RWPE2 (cell line): ENCODE data around the gene MAP4K1.

Experiments used
- ATAC-seq: fragments of 200-7000 bp; cut with Tn5 transposase; 3 replicates; pipeline ENCODE4 v1.9.1; 2021; ENCODE audit warnings: low read depth
- DNase-seq: peaks from one replicate; pipeline ENCODE4 v3.0.0-alpha.2; 2020; ENCODE audit warnings: low spot score
- H3K27ac ChIP-seq: fragments of 450-650 bp; 2 replicates; pipeline ENCODE4 v1.5.1; 2017; ENCODE audit warnings: mild to moderate bottlenecking; ENCODE audit not compliant: poor library complexity, severe bottlenecking
- H3K27me3 ChIP-seq: fragments of 250-450 bp; sonication (Bioruptor Pico); 2 replicates; pipeline ENCODE4 v1.5.1; 2021; ENCODE audit warnings: mild to moderate bottlenecking, moderate library complexity; ENCODE audit not compliant: insufficient read depth, poor library complexity, severe bottlenecking
- H3K36me3 ChIP-seq: fragments of 250-450 bp; sonication (Bioruptor Pico); 2 replicates; pipeline ENCODE4 v1.5.1; 2020; ENCODE audit warnings: low read depth, mild to moderate bottlenecking, moderate library complexity
- H3K4me1 ChIP-seq: fragments of 250-450 bp; sonication (Bioruptor Pico); 2 replicates; pipeline ENCODE4 v1.5.1; 2021; ENCODE audit warnings: mild to moderate bottlenecking, moderate library complexity; ENCODE audit not compliant: insufficient read depth, poor library complexity, severe bottlenecking
- H3K4me3 ChIP-seq: fragments of 250-450 bp; sonication (Bioruptor Pico); 2 replicates; pipeline ENCODE4 v1.5.1; 2021; ENCODE audit warnings: mild to moderate bottlenecking, moderate library complexity; ENCODE audit not compliant: severe bottlenecking
- H3K9me3 ChIP-seq: fragments of 250-450 bp; sonication (Bioruptor Pico); 2 replicates; pipeline ENCODE4 v1.5.1; 2021; ENCODE audit warnings: mild to moderate bottlenecking, moderate library complexity; ENCODE audit not compliant: severe bottlenecking
- TF ChIP-seq, protein P1 (sequence below): fragments of 450-650 bp; IDR thresholded peaks from one replicate; pipeline ENCODE4 v1.5.1; 2017; ENCODE audit warnings: mild to moderate bottlenecking, moderate library complexity; ENCODE audit not compliant: poor library complexity, severe bottlenecking

The MAP4K1 gene

DNA sequence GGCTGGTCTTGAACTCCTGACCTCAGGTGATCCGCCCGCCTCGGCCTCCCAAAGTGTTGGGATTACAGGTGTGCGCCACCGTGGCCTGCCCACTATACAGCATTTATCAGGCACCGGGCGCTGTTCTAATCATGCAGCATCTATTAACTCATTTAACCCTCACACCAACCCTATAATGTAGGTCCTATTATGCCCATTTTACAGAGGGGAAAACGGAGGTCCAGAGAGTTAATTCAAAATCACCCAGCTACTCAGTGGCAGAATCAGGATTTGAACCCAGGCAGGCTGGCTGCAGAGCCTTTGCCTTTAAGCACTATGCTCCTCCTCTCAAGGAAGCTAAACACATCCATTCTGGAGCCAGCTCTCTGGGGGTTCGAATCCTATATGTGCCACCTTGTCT, 54.3 kb downstream of the MAP4K1 start:
- peaks cover 9% of the 10 kb centered on the region for H3K4me1 ChIP-seq
- H3K4me3 ChIP-seq = no peak overlapping the region
- peaks cover 3% of the 10 kb centered on the region for H3K27me3 ChIP-seq
- DNase-seq (no peak), ATAC-seq (no peak)
- TF ChIP-seq, protein P1, sequence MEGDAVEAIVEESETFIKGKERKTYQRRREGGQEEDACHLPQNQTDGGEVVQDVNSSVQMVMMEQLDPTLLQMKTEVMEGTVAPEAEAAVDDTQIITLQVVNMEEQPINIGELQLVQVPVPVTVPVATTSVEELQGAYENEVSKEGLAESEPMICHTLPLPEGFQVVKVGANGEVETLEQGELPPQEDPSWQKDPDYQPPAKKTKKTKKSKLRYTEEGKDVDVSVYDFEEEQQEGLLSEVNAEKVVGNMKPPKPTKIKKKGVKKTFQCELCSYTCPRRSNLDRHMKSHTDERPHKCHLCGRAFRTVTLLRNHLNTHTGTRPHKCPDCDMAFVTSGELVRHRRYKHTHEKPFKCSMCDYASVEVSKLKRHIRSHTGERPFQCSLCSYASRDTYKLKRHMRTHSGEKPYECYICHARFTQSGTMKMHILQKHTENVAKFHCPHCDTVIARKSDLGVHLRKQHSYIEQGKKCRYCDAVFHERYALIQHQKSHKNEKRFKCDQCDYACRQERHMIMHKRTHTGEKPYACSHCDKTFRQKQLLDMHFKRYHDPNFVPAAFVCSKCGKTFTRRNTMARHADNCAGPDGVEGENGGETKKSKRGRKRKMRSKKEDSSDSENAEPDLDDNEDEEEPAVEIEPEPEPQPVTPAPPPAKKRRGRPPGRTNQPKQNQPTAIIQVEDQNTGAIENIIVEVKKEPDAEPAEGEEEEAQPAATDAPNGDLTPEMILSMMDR = no peak
- no peak overlapping the region for H3K27ac ChIP-seq
- no peaks in the 10 kb centered on the region for H3K9me3 ChIP-seq
- no peaks in the 10 kb centered on the region for H3K36me3 ChIP-seq

DNA sequence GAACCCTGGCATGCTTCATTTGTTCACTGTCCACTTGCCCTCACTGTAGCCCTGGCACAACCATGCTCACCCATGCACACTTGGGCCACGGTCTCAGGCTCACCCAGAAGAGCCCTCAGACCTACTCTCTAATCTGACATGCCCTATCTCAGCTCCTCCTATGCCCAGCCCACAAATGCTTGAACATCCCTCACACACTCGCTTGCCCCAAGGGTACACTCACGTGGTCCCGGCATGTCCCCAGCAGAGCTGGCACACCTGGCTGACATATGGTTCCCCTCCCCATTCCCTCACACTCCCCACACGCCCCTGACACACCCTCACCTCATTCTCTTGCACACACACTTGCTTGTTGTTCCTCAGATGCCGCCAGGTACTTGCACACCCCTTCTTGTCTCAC, 55.7 kb downstream of the MAP4K1 start:
- Histone ChIP-seq H3K27me3 (peaks cover 3% of the 10 kb centered on the region), H3K9me3 (no peaks in the 10 kb centered on the region), H3K36me3 (no peaks in the 10 kb centered on the region), H3K4me1 (peaks cover 9% of the 10 kb centered on the region), H3K27ac (no peak overlapping the region), H3K4me3 (no peak overlapping the region)
- TF ChIP-seq, protein P1 = no peak
- DNase-seq = no peak
- no peak for ATAC-seq

DNA sequence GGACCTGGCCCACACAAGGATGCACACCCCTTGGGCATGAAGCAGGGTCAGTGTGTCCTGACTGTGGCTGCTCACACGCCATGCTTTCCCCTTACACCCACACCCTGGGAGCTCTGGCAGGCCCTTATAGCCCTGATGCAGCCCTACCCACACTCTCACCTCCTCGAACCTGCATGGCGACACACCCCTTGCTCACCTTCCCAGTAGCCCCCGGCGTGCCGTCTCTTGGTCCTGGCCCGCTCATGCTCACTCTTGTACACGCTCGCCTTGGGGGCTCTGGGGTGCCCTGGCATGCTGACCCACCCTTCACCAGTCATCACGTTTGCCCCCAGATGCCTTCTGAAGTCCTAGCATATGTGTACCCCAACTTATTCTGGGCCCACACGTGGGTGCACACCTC, 56.1 kb downstream of the MAP4K1 start:
- H3K27me3 ChIP-seq = peaks cover 3% of the 10 kb centered on the region
- peaks cover 9% of the 10 kb centered on the region for H3K4me1 ChIP-seq
- H3K36me3 ChIP-seq = no peaks in the 10 kb centered on the region
- no peak overlapping the region for H3K27ac ChIP-seq
- no peak for DNase-seq
- TF ChIP-seq, protein P1 = no peak
- H3K4me3 ChIP-seq = no peak overlapping the region
- no peak for ATAC-seq
- no peaks in the 10 kb centered on the region for H3K9me3 ChIP-seq

DNA sequence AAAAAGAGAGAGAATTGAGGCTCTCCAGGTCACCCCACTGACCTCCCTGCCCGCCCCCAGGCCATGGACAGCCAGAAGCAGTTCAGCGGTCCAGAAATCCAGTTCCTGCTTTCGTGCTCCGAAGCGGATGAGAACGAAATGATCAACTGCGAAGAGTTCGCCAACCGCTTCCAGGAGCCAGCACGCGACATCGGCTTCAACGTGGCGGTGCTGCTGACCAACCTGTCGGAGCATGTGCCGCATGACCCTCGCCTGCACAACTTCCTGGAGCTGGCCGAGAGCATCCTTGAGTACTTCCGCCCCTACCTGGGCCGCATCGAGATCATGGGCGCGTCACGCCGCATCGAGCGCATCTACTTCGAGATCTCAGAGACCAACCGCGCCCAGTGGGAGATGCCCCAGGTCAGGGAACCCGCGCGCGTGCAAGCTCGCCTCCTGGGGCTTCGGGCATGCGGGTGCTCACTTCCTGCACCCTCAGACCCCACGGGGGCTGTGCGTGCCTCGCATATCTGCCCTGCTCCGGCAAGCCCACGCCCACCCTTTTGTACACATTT, 56.6 kb downstream of the MAP4K1 start:
- ATAC-seq (no peak), DNase-seq (no peak)
- no peaks in the 10 kb centered on the region for H3K36me3 ChIP-seq
- H3K9me3 ChIP-seq = no peaks in the 10 kb centered on the region
- peaks cover 9% of the 10 kb centered on the region for H3K4me1 ChIP-seq
- H3K4me3 ChIP-seq = no peak overlapping the region
- peak overlapping the region; percentile 83 for H3K27ac ChIP-seq
- peaks cover 3% of the 10 kb centered on the region for H3K27me3 ChIP-seq
- TF ChIP-seq, protein P1 = no peak
